GM18498 (cell line): ENCODE data around the gene SHD.
"Not testable (repeated sequence)": the region's sequence is repeated elsewhere in the genome, so short reads cannot be mapped to it uniquely, and the experiment has no call there.

Source experiments
- ATAC-seq: cut with Tn5 transposase; IDR thresholded peaks from one replicate; pipeline ENCODE4 v1.9.1; 2021; ENCODE audit warnings: mild to moderate bottlenecking, moderate library complexity; ENCODE audit not compliant: unreplicated experiment

Gene SHD

GRCh38 chr19:4267101-4267900 lies 11.8 kb upstream of the SHD start:
- no peak for ATAC-seq

GRCh38 chr19:4267901-4268815 lies 10.9 kb upstream of the SHD start:
- ATAC-seq: no peak

- ATAC-seq: no peak
Observed at GRCh38 chr19:4268816-4269430, 10.1 kb upstream of the SHD start.

GRCh38 chr19:4272894-4273293 lies 6.2 kb upstream of the SHD start:
- no peak for ATAC-seq

GRCh38 chr19:4274321-4274686 lies 4.8 kb upstream of the SHD start:
- not testable (repeated sequence) for ATAC-seq

- ATAC-seq: no peak
Observed at GRCh38 chr19:4277191-4277696, 1.8 kb upstream of the SHD start.

GRCh38 chr19:4278010-4278409 lies 1.1 kb upstream of the SHD start:
- ATAC-seq: no peak

GRCh38 chr19:4279267-4279529 lies 132 bp downstream of the SHD start:
- ATAC-seq: no peak

- ATAC-seq: no peak
Observed at GRCh38 chr19:4279530-4280422, 710 bp downstream of the SHD start.

- ATAC-seq: no peak
Observed at GRCh38 chr19:4284176-4284958, 5.3 kb downstream of the SHD start.

GRCh38 chr19:4284974-4285373 lies 5.9 kb downstream of the SHD start:
- no peak for ATAC-seq

GRCh38 chr19:4286141-4286540 lies 7.1 kb downstream of the SHD start:
- ATAC-seq: not testable (repeated sequence)

- ATAC-seq: no peak
Observed at GRCh38 chr19:4288091-4288777, 9.2 kb downstream of the SHD start.

- ATAC-seq: no peak
Observed at GRCh38 chr19:4291184-4291732, 12.2 kb downstream of the SHD start.

GRCh38 chr19:4292515-4292914 lies 13.4 kb downstream of the SHD start:
- ATAC-seq: no peak

GRCh38 chr19:4294389-4294788 lies 15.3 kb downstream of the SHD start:
- ATAC-seq: no peak

- no peak for ATAC-seq
Observed at GRCh38 chr19:4295972-4296771, 17.1 kb downstream of the SHD start.
